ENCODE measurements around the gene UBE2D2. TPM values are rescaled to one million over a fixed set of nuclear protein-coding genes. Genes with fewer than 3 reads are reported as not detected.

UBE2D2 gene
- total and polyA plus RNA-seq, 2 of the 4 experiments (the other 2 are of a cell fraction), result 26.9 to 35.7 TPM

DNA sequence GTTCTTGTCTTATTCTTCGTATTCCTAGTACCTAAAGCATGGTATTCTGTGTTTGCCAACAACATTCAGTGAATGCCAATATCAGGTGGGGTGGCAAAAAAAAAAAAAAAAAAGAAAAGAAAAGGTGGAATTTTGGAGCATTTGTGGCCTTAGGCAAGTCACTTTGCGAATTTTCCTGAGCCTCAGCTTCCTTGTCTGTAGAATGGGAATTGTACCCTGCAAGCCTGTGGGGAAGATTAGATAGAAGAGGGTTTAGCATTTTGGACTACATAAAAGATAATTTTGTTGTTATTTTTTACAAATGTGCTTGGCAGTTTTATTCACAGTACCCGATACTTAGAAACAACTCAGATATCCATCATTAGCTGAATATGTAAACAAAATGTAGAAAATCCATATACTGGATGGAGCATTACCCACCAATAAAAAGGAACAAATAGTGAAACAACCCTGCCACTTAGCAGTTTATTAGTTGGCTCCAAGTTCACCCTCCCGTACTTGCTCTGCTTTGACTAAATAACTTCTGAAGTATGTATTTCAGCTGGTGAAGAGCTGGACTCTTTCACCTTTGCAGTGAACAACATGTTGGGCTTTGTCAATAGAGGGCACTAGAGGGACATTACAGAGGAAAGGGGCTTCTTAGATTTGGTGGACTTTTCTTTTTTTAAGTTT is 13.6 kb downstream of the UBE2D2 start:
- Histone ChIP-seq H3K27ac (ENCODE audit: insufficient read depth, low read length) (no peak overlapping the region), H4K20me1 (ENCODE audit: insufficient read depth, low read length) (peaks cover 85% of the 10 kb centered on the region), H2BK20ac (ENCODE audit: low read depth, low read length) (no peak overlapping the region), H3K9ac (ENCODE audit: low read depth, low read length) (no peak overlapping the region), H3K79me1 (ENCODE audit: low read depth in 1 of 2, low read length in 2 of 2) (peaks cover 6 to 45% of the 10 kb centered on the region in 2 experiments), H3K23ac (ENCODE audit: low read depth, low read length) (no peak overlapping the region), H4K5ac (ENCODE audit: low read depth, low read length) (no peak overlapping the region), H4K8ac (ENCODE audit: low read depth in 2 of 2, low read length in 2 of 2) (no peak overlapping the region), H3K56ac (ENCODE audit: extremely low read depth, insufficient read depth, low read length) (no peak overlapping the region), H3K27me3 (ENCODE audit: control insufficient read depth, insufficient read depth, low read length) (no peaks in the 10 kb centered on the region), H3K4me3 (ENCODE audit: insufficient read depth, low read depth, low read length) (no peak overlapping the region), H3K4me1 (ENCODE audit: control insufficient read depth, insufficient read depth, low read length) (peaks cover 11% of the 10 kb centered on the region), H2AK5ac (ENCODE audit: low read depth, low read length) (no peak overlapping the region), H3K18ac (ENCODE audit: low read depth, low read length) (no peak overlapping the region), H2AFZ (replicated peaks; ENCODE audit: low read length, poor library complexity) (no peak overlapping the region), H2BK5ac (ENCODE audit: low read depth, low read length, poor library complexity, severe bottlenecking) (no peak overlapping the region), H3K36me3 (ENCODE audit: control insufficient read depth, insufficient read depth, low read length) (peaks cover 7% of the 10 kb centered on the region), H2BK15ac (ENCODE audit: low read depth, low read length) (no peak overlapping the region), H2BK120ac (ENCODE audit: low read depth, low read length) (no peak overlapping the region), H3K14ac (replicated peaks; ENCODE audit: low read depth, low read length) (no peak overlapping the region), H3K9me1 (ENCODE audit: insufficient read depth, low read length) (peaks cover 6% of the 10 kb centered on the region; the same call in 1 of the 2 replicates), H3K4ac (ENCODE audit: low read depth, low read length) (no peak overlapping the region), H3K9me3 (ENCODE audit: control insufficient read depth, insufficient read depth, low read length) (no peaks in the 10 kb centered on the region), H4K91ac (ENCODE audit: insufficient read depth, low read depth, low read length) (no peak overlapping the region), H2AK9ac (replicated peaks; ENCODE audit: low read depth, low read length, poor library complexity) (no peak overlapping the region), H3K4me2 (ENCODE audit: low read depth, low read length) (no peak overlapping the region)
- intact Hi-C loops (cut with micrococcal nuclease) (loop anchor here (5.0 kb wide), 2 partner anchors 58 to 118 kb away; no protein-coding TSS in a partner anchor), in situ Hi-C loops (cut with MboI; ENCODE audit: low sequenced_read_pairs) (no loop called here), dilution Hi-C loops (cut with HindIII; ENCODE audit: low sequenced_read_pairs, unreplicated experiment) (no loop called here)
- no TSS peak for BruUV-seq (replicated peaks)
- no CpG with 5 or more reads among the region's 4 CpGs for WGBS, 2 experiments (ENCODE audit: extremely low coverage in 2 of 2, insufficient read length in 1 of 2)
- TF ChIP-seq SMC3 (IDR thresholded peaks at IDR 0.05; ENCODE audit: low read depth, low read length) (peak; percentile 49), RAD21 (IDR thresholded peaks at IDR 0.05; ENCODE audit: low read length) (peak; percentile 58), NFE2L2 (IDR thresholded peaks at IDR 0.05; ENCODE audit: low read depth, low read length) (no peak)
- TF ChIP-seq, protein P1, sequence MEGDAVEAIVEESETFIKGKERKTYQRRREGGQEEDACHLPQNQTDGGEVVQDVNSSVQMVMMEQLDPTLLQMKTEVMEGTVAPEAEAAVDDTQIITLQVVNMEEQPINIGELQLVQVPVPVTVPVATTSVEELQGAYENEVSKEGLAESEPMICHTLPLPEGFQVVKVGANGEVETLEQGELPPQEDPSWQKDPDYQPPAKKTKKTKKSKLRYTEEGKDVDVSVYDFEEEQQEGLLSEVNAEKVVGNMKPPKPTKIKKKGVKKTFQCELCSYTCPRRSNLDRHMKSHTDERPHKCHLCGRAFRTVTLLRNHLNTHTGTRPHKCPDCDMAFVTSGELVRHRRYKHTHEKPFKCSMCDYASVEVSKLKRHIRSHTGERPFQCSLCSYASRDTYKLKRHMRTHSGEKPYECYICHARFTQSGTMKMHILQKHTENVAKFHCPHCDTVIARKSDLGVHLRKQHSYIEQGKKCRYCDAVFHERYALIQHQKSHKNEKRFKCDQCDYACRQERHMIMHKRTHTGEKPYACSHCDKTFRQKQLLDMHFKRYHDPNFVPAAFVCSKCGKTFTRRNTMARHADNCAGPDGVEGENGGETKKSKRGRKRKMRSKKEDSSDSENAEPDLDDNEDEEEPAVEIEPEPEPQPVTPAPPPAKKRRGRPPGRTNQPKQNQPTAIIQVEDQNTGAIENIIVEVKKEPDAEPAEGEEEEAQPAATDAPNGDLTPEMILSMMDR (conservative IDR thresholded peaks at IDR 0.05; ENCODE audit: low read depth, low read length), result peak; percentile 63
- peak; percentile 77 for ATAC-seq (ENCODE audit: low read depth)
- DNase-seq, result peak; percentile 62
- ChIA-PET CTCF (interaction anchor here (0.5 to 1.9 kb wide), 11 partner anchors 10 to 77 kb away, joined by 3 to 14 read pairs (median 4); partner anchors contain the start of gene UBE2D2), POLR2A (ENCODE audit: unreplicated experiment) (no interaction called here)
